Mucosa of descending colon (tissue), 3 donors: ENCODE measurements around the gene POC1A. TPM values are rescaled to one million over a fixed set of nuclear protein-coding genes. Genes with fewer than 3 reads are reported as not detected.

Experiments used
- ATAC-seq: fragments of 200-7000 bp; cut with Tn5 transposase; one replicate; pipeline ENCODE4 v1.9.1; 2020; ENCODE audit warnings: mild to moderate bottlenecking, moderate library complexity
- DNase-seq, 3 donors: peaks; one replicate each; pipeline ENCODE4 v3.0.0-alpha.2; 2020
- H3K36me3 ChIP-seq: fragments of 200-600 bp; one replicate; pipeline ENCODE4 v1.8.0; 2021; ENCODE audit warnings: low read depth, mild to moderate bottlenecking
- H3K4me1 ChIP-seq: fragments of 200-600 bp; one replicate; pipeline ENCODE4 v1.8.0; 2021; ENCODE audit warnings: low read depth, mild to moderate bottlenecking
- H3K4me3 ChIP-seq: fragments of 200-600 bp; one replicate; pipeline ENCODE4 v1.8.0; 2021; ENCODE audit warnings: mild to moderate bottlenecking
- H3K9me3 ChIP-seq: fragments of 200-600 bp; one replicate; pipeline ENCODE4 v1.8.0; 2021; ENCODE audit warnings: mild to moderate bottlenecking
- intact Hi-C, 2 donors: fragments of 100-400 bp; cut with DNase I in 1 of 2; cut with micrococcal nuclease in 1 of 2; formaldehyde crosslinking; loops; one replicate each; pipeline versions ENCODE4 v1.11.0 to v1.11.1; 2022; cut with DNase I, micrococcal nuclease
- total RNA-seq, 3 donors: library from RNA; stranded (reverse); fragmentation: NEBNext Ultra II Directional in 2 of 3; extraction: Animal tissue kit (Norgen Biotek cat#: 25700) in 2 of 3; gene quantifications; one replicate each; pipeline versions ENCODE4 v1.2.1 to v1.2.4, GENCODE V29; 2021 to 2023
- TF ChIP-seq, protein P1 (sequence below): fragments of 200-600 bp; IDR thresholded peaks from one replicate; pipeline ENCODE4 v1.8.0; 2022; ENCODE audit warnings: antibody characterized with exemption, mild to moderate bottlenecking
- donor health status: DM: no; HTN: no; CAD: no; lungs with moderate emphysema.
- donor health status: DM: no; HTN: no; CAD: no.
- donor health status: DM: no; HTN: yes; CAD: no.

POC1A gene
- total RNA-seq, 3 donors from 2014 or later: 2.9 to 12.1 (median 7.7) TPM

DNA sequence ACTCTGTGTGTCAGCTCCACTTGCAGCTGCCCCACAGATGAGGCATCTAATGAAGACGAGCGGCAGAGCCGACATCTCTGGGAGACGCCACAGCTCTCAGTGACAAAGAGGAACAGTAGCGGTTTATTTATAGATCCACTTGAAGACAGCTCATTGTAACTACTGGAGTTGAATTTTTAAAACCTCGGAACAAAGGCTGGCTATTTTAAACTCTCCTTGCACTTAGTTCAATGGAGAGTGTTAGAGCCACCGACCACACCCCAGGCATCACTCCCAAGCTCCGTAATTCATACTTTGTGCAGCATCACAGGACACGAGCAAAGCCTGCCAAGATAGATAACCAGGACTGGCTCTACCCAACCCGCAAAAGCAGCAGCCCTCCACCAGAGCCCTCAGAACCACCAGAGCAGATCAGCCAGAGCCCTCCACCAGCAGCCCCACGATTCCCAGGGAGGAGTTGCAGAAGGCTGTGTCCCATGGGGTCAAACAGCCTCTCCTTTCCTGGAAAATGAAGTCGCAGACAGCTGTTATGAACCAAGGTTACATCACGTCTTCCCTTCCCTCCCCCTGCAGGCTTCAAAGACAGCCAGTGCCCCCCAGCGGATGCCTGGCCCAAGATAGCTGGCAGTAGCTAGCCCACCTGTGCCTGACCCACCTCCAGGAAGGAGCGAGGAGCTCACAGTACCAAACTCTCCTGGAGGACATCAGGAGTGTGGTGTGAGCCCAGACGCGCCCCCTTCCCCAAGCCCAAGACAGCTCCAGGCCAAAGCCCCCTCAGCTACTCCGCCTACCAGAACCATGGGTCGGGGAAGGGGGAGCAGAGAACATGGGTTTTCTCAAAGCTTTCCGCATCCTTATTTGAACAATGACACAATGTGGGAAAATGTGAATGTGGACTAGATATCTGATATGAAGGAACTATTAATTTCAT is 45.7 kb downstream of the POC1A start:
- TF ChIP-seq, protein P1, sequence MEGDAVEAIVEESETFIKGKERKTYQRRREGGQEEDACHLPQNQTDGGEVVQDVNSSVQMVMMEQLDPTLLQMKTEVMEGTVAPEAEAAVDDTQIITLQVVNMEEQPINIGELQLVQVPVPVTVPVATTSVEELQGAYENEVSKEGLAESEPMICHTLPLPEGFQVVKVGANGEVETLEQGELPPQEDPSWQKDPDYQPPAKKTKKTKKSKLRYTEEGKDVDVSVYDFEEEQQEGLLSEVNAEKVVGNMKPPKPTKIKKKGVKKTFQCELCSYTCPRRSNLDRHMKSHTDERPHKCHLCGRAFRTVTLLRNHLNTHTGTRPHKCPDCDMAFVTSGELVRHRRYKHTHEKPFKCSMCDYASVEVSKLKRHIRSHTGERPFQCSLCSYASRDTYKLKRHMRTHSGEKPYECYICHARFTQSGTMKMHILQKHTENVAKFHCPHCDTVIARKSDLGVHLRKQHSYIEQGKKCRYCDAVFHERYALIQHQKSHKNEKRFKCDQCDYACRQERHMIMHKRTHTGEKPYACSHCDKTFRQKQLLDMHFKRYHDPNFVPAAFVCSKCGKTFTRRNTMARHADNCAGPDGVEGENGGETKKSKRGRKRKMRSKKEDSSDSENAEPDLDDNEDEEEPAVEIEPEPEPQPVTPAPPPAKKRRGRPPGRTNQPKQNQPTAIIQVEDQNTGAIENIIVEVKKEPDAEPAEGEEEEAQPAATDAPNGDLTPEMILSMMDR: no peak
- Histone ChIP-seq H3K4me3 (no peak overlapping the region), H3K4me1 (no peaks in the 10 kb centered on the region), H3K36me3 (no peaks in the 10 kb centered on the region), H3K9me3 (no peaks in the 10 kb centered on the region)
- ATAC-seq: no peak
- DNase-seq: no peak
- intact Hi-C loops: no loop called here

DNA sequence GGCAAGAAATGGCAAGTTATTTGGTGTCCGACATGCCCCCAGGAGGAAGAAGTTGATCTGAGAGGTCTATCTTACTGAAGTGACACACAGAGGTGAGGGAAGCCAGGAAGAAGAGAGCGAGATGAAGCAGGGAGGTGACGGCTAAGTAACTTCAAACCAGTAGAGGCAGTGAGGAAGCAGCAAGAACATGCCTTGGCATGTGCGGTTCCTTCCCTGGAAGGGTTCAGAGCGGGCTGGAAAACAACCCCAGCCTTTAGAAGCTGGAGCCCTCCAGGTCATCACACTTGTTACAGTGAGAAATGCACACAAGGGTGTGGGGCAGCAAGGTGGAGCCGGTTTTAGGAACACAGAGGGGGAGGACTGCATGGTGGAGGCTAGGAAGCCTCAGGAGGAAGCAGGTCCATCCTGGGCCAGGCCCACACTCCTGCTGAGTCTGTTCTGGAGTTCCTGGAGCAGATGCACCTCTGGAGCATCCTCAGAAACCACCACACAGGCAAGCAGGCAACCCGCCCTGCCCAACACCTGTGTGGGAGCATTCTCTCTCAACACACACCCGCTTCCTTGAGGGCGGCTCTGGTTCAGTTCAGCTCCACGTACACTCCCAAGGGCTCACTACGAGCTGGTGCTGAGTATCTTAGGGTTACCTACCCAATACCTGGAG is 47.1 kb downstream of the POC1A start:
- Histone ChIP-seq H3K4me3 (no peak overlapping the region), H3K9me3 (no peaks in the 10 kb centered on the region), H3K4me1 (no peaks in the 10 kb centered on the region), H3K36me3 (no peaks in the 10 kb centered on the region)
- no peak for DNase-seq
- no peak for ATAC-seq
- TF ChIP-seq, protein P1: no peak
- intact Hi-C loops: no loop called here

DNA sequence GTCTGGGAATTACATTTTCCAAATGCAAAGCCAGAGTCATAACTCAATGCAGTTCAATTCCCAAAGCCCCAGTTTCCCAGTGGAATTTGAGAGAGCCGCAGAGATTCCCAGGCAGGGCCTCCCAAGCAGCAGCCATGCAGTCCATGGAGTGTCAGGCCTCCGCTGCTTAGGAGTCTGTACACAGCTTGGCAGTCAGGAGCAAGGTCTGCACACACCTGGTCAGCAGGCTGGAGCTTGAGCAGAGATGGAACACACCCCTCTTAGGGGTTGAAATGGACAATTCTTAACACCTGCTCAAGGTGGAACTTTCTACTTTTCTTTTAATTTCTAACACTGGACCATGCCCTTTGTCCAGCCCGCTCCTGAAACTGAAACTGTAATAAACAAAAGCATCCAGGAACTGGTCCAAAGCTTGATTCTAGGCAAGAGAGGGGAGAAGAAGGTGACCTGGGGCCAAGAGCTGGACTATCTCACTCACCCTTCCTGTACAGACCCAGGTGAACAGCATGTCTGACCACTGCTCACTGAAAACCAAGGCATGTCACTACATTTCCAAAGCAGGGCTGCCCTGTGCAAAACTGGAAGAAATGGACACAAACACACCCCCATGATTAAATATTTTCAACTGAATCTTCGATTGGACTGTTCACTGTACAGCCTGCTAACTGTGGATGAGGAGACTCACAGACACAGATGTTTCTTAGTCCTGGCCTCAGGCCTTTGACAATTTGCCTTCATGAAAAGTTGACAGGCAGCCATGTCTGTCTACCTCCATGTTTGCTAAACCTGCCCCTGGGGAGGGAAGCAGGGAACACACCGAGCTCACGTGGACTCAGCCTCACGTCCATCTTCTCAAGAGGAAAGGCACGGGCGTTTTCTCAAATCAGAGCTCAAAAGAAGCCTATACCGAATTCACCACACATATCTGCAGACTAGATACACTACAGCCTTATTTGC is 49.3 kb downstream of the POC1A start:
- no peak for DNase-seq
- peak; percentile 36 for ATAC-seq
- no peaks in the 10 kb centered on the region for H3K9me3 ChIP-seq
- H3K4me1 ChIP-seq: no peaks in the 10 kb centered on the region
- H3K4me3 ChIP-seq: no peak overlapping the region
- H3K36me3 ChIP-seq: no peaks in the 10 kb centered on the region
- TF ChIP-seq, protein P1: no peak
- intact Hi-C loops: no loop called here

DNA sequence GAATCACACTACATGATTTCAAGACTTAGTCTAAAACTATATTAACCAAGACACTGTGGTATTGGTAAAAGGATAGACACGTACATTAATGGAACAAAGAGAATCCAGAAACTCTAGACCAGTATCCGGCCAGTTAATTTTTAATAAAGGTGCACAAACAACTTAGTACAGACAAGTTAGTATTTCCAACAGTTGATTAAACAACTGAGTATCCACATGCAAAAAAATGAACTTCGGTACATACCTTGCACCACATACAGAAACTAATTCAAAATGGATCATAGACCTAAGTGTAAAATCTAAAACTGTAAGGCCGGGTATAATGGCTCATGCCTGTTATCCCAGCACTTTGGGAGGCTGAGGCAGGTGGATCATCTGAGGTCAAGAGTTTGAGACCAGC is 51.3 kb downstream of the POC1A start:
- DNase-seq (no peak), ATAC-seq (no peak)
- Histone ChIP-seq H3K4me3 (no peak overlapping the region), H3K4me1 (no peaks in the 10 kb centered on the region), H3K36me3 (no peaks in the 10 kb centered on the region), H3K9me3 (no peaks in the 10 kb centered on the region)
- TF ChIP-seq, protein P1: no peak
- intact Hi-C loops: no loop called here

DNA sequence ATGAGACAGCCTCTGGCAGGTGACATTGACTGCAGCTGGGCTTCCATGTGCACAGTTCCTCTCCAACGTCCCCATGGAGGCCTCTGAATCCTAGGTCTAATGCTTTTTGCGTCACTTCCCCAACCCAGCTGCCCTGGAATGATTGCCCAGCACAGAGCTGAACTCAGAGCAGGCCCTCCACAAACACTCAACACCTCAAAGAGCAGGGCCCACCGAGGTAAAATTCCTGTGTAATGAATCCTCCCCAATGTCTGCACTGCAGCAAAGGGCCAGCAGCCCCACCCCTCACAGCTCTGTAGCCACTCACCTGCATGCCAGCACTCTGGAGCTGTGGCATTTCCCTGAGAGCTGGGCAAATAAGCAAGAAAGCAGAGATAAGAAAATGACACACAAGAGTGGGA is 55.2 kb downstream of the POC1A start:
- DNase-seq (peak in 1 of 3 donors; percentile 6), ATAC-seq (no peak)
- H3K36me3 ChIP-seq: no peaks in the 10 kb centered on the region
- H3K4me1 ChIP-seq: no peaks in the 10 kb centered on the region
- H3K9me3 ChIP-seq: no peaks in the 10 kb centered on the region
- TF ChIP-seq, protein P1: no peak
- intact Hi-C loops: no loop called here
- H3K4me3 ChIP-seq: no peak overlapping the region
